ENCODE data around the gene MT1M.

GRCh38 chr16:56649271-56649670 lies 16.8 kb downstream of the MT1M start:
- TF ChIP-seq CTCF (conservative IDR thresholded peaks at IDR 0.05; ENCODE audit: low read depth, low read length) (no peak), EZH2 (IDR thresholded peaks at IDR 0.05; ENCODE audit: borderline replicate concordance, low read depth, low read length, poor library complexity, severe bottlenecking) (no peak)
